Measurements from ENCODE around the gene SNRPA.

GRCh38 chr19:40803170-40803856 lies 52.3 kb downstream of the SNRPA start:
- no peak for TF ChIP-seq EZH2 (IDR thresholded peaks at IDR 0.05; ENCODE audit: borderline replicate concordance, insufficient read depth, low read depth, low read length, poor library complexity, severe bottlenecking)
- TF ChIP-seq, protein P1, sequence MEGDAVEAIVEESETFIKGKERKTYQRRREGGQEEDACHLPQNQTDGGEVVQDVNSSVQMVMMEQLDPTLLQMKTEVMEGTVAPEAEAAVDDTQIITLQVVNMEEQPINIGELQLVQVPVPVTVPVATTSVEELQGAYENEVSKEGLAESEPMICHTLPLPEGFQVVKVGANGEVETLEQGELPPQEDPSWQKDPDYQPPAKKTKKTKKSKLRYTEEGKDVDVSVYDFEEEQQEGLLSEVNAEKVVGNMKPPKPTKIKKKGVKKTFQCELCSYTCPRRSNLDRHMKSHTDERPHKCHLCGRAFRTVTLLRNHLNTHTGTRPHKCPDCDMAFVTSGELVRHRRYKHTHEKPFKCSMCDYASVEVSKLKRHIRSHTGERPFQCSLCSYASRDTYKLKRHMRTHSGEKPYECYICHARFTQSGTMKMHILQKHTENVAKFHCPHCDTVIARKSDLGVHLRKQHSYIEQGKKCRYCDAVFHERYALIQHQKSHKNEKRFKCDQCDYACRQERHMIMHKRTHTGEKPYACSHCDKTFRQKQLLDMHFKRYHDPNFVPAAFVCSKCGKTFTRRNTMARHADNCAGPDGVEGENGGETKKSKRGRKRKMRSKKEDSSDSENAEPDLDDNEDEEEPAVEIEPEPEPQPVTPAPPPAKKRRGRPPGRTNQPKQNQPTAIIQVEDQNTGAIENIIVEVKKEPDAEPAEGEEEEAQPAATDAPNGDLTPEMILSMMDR (IDR thresholded peaks at IDR 0.05) = no peak

Measured in B cell (primary cell).